Osteoblast (primary cell): Measurements from ENCODE around the gene OTOG. TPM values are rescaled to one million over a fixed set of nuclear protein-coding genes. Genes with fewer than 3 reads are reported as not detected.

ENCODE experiments used
- DNase-seq: peaks from one replicate; pipeline ENCODE4 v3.0.0; 2011; ENCODE audit warnings: low spot score, mixed read lengths; ENCODE audit not compliant: insufficient read length; ENCODE audit errors: missing footprints
- H2AFZ ChIP-seq: 2 replicates; pipeline ENCODE4 v1.6.0; 2011; ENCODE audit warnings: mild to moderate bottlenecking, low read length
- H3K27ac ChIP-seq: 2 replicates; pipeline ENCODE4 v1.5.1; 2011; ENCODE audit warnings: mild to moderate bottlenecking, low read depth, low read length, moderate library complexity
- H3K27me3 ChIP-seq: 2 replicates; pipeline ENCODE4 v1.6.0; 2012; ENCODE audit warnings: mild to moderate bottlenecking, control low read depth, inconsistent platforms, low read length, moderate library complexity; ENCODE audit not compliant: insufficient read depth
- H3K36me3 ChIP-seq: 2 replicates; pipeline ENCODE4 v1.5.1; 2011; ENCODE audit warnings: mild to moderate bottlenecking, low read length, control low read depth, moderate library complexity; ENCODE audit not compliant: insufficient read depth
- H3K4me1 ChIP-seq: 2 replicates; pipeline ENCODE4 v1.5.1; 2011; ENCODE audit warnings: mild to moderate bottlenecking, low read length, control low read depth, moderate library complexity; ENCODE audit not compliant: insufficient read depth
- H3K4me2 ChIP-seq: 2 replicates; pipeline ENCODE4 v1.6.0; 2011; ENCODE audit warnings: mild to moderate bottlenecking, low read length; ENCODE audit not compliant: insufficient read depth
- H3K4me3 ChIP-seq: fragments of 200-600 bp; sonication (generic); 3 replicates; pipeline ENCODE4 v1.5.1; 2012; ENCODE audit warnings: mild to moderate bottlenecking, low read length, inconsistent platforms; ENCODE audit not compliant: insufficient read depth
- H3K79me2 ChIP-seq: 2 replicates; pipeline ENCODE4 v1.6.0; 2012; ENCODE audit warnings: mild to moderate bottlenecking, low read length, control low read depth, inconsistent platforms; ENCODE audit not compliant: insufficient read depth
- H3K9me3 ChIP-seq: 2 replicates; pipeline ENCODE4 v1.5.1; 2011; ENCODE audit warnings: low read depth, low read length, control low read depth
- H4K20me1 ChIP-seq: 2 replicates; pipeline ENCODE4 v1.6.0; 2012; ENCODE audit warnings: mild to moderate bottlenecking, low read length, control low read depth; ENCODE audit not compliant: insufficient read depth
- CTCF ChIP-seq: IDR thresholded peaks from 2 replicates; pipeline ENCODE4 v1.5.1; 2011; ENCODE audit warnings: mild to moderate bottlenecking, low read depth, low read length, moderate library complexity; ENCODE audit errors: extremely low read depth
- total RNA-seq: library from RNA; depleted of rRNA; stranded (reverse); fragments of >200 nt; gene quantifications from 2 replicates; pipeline ENCODE4 v1.2.3, GENCODE V29; 2012

Gene OTOG
- total RNA-seq, 1 donor, result not detected

- DNase-seq, result no peak
- no peak overlapping the region for H3K27ac ChIP-seq
- H2AFZ ChIP-seq, result no peak overlapping the region
- peaks cover 10% of the 10 kb centered on the region for H3K27me3 ChIP-seq
- no peaks in the 10 kb centered on the region for H3K79me2 ChIP-seq
- H3K4me1 ChIP-seq, result no peaks in the 10 kb centered on the region
- H3K4me2 ChIP-seq, result no peak overlapping the region
- H3K9me3 ChIP-seq, result no peaks in the 10 kb centered on the region
- TF ChIP-seq CTCF, result no peak
- H4K20me1 ChIP-seq, result no peaks in the 10 kb centered on the region
- no peaks in the 10 kb centered on the region for H3K36me3 ChIP-seq
- no peak overlapping the region for H3K4me3 ChIP-seq
Observed at GRCh38 chr11:17556999-17557398, 9.9 kb downstream of the OTOG start.

GRCh38 chr11:17558025-17558780, 11.1 kb downstream of the OTOG start:
- no peak overlapping the region for H2AFZ ChIP-seq
- no peak for TF ChIP-seq CTCF
- H3K4me3 ChIP-seq, result no peak overlapping the region
- H4K20me1 ChIP-seq, result no peaks in the 10 kb centered on the region
- peaks cover 10% of the 10 kb centered on the region for H3K27me3 ChIP-seq
- H3K4me2 ChIP-seq, result no peak overlapping the region
- no peaks in the 10 kb centered on the region for H3K4me1 ChIP-seq
- no peak for DNase-seq
- H3K9me3 ChIP-seq, result no peaks in the 10 kb centered on the region
- H3K27ac ChIP-seq, result no peak overlapping the region
- no peaks in the 10 kb centered on the region for H3K36me3 ChIP-seq
- no peaks in the 10 kb centered on the region for H3K79me2 ChIP-seq

- H3K9me3 ChIP-seq, result no peaks in the 10 kb centered on the region
- no peak for TF ChIP-seq CTCF
- H4K20me1 ChIP-seq, result no peaks in the 10 kb centered on the region
- no peaks in the 10 kb centered on the region for H3K79me2 ChIP-seq
- H3K27ac ChIP-seq, result no peak overlapping the region
- H3K4me2 ChIP-seq, result no peak overlapping the region
- H3K27me3 ChIP-seq, result peaks cover 10% of the 10 kb centered on the region
- no peaks in the 10 kb centered on the region for H3K4me1 ChIP-seq
- H2AFZ ChIP-seq, result no peak overlapping the region
- H3K4me3 ChIP-seq, result no peak overlapping the region
- DNase-seq, result no peak
- no peaks in the 10 kb centered on the region for H3K36me3 ChIP-seq
Observed at GRCh38 chr11:17558916-17559315, 11.9 kb downstream of the OTOG start.

- no peaks in the 10 kb centered on the region for H4K20me1 ChIP-seq
- H2AFZ ChIP-seq, result no peak overlapping the region
- no peak for DNase-seq
- no peaks in the 10 kb centered on the region for H3K79me2 ChIP-seq
- no peaks in the 10 kb centered on the region for H3K9me3 ChIP-seq
- H3K4me1 ChIP-seq, result no peaks in the 10 kb centered on the region
- H3K36me3 ChIP-seq, result no peaks in the 10 kb centered on the region
- no peak overlapping the region for H3K27ac ChIP-seq
- peaks cover 10% of the 10 kb centered on the region for H3K27me3 ChIP-seq
- TF ChIP-seq CTCF, result no peak
- H3K4me3 ChIP-seq, result no peak overlapping the region
- H3K4me2 ChIP-seq, result no peak overlapping the region
Observed at GRCh38 chr11:17559341-17560087, 12.5 kb downstream of the OTOG start.
